Thoracic aorta (tissue), 2 donors: Measurements from ENCODE around the gene SCIN. TPM values are rescaled to one million over a fixed set of nuclear protein-coding genes. Genes with fewer than 3 reads are reported as not detected.
"Not testable (repeated sequence)": the region's sequence is repeated elsewhere in the genome, so short reads cannot be mapped to it uniquely, and the experiment has no call there.

ENCODE experiments used
- ATAC-seq: fragments of 150-250 bp; one replicate; pipeline ENCODE4 v1.8.0; 2017; ENCODE audit warnings: low read depth; ENCODE audit not compliant: insufficient number of reproducible peaks, low FRiP score
- DNase-seq: peaks from one replicate; pipeline ENCODE4 v3.0.0-alpha.2; 2020; ENCODE audit warnings: low spot score
- H3K27ac ChIP-seq, 2 donors: fragments of 200-600 bp; sonication (generic); 1 replicate in 1 of 2; 2 replicates in 1 of 2; pipeline ENCODE4 v1.5.1; 2016; ENCODE audit warnings: mild to moderate bottlenecking in 2 of 2, moderate library complexity in 2 of 2
- H3K27me3 ChIP-seq: fragments of 200-600 bp; sonication (generic); replicated peaks from 2 replicates; pipeline ENCODE4 v1.6.0; 2016; ENCODE audit warnings: mild to moderate bottlenecking; ENCODE audit not compliant: insufficient read depth
- H3K36me3 ChIP-seq: fragments of 200-600 bp; sonication (generic); one replicate; pipeline ENCODE4 v1.5.1; 2016
- H3K4me1 ChIP-seq, 2 donors: fragments of 200-600 bp; sonication (generic); 1 replicate in 1 of 2; 2 replicates in 1 of 2; pipeline versions ENCODE4 v1.5.1 to v1.6.0; 2016; ENCODE audit warnings: low read depth in 2 of 2, mild to moderate bottlenecking in 1 of 2; ENCODE audit not compliant: control insufficient read depth in 1 of 2
- H3K4me3 ChIP-seq: fragments of 200-600 bp; sonication (generic); 2 replicates; pipeline ENCODE4 v1.5.1; 2016; ENCODE audit warnings: mild to moderate bottlenecking
- H3K9me3 ChIP-seq: fragments of 200-600 bp; sonication (generic); 2 replicates; pipeline ENCODE4 v1.5.1; 2016
- total RNA-seq, 2 donors: library from RNA; depleted of rRNA; stranded (reverse); fragments of >200 nt; gene quantifications; one replicate each; pipeline versions ENCODE4 v1.1.0 to v1.2.3, GENCODE V29; 2016
- TF ChIP-seq, protein P1 (sequence below): fragments of 200-600 bp; sonication (generic); IDR thresholded peaks from one replicate; pipeline ENCODE4 v1.5.1; 2019; ENCODE audit warnings: antibody characterized with exemption

Gene SCIN
- total RNA-seq, 2 donors from 2014 or later = 0.49 to 2.0 TPM

DNA sequence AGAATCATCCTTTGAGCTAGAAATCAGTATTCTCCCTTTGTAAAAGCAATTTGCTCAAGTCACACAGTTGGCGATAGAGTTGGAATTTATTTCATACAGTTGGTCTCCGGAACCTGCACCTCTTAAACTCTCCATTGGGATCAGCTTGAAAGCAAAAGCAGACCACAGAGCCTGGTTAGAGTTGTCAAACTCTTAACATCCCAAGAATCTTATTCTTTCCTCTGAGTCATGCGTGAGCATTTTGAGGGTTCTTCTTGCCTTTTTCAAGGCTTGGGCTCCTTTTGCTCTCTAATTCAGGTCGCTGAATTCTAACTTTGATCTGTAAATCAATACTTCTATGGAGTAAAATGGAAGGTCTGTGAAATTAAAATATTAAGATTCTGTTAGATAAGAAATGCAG, 19.6 kb upstream of the SCIN start:
- TF ChIP-seq, protein P1, sequence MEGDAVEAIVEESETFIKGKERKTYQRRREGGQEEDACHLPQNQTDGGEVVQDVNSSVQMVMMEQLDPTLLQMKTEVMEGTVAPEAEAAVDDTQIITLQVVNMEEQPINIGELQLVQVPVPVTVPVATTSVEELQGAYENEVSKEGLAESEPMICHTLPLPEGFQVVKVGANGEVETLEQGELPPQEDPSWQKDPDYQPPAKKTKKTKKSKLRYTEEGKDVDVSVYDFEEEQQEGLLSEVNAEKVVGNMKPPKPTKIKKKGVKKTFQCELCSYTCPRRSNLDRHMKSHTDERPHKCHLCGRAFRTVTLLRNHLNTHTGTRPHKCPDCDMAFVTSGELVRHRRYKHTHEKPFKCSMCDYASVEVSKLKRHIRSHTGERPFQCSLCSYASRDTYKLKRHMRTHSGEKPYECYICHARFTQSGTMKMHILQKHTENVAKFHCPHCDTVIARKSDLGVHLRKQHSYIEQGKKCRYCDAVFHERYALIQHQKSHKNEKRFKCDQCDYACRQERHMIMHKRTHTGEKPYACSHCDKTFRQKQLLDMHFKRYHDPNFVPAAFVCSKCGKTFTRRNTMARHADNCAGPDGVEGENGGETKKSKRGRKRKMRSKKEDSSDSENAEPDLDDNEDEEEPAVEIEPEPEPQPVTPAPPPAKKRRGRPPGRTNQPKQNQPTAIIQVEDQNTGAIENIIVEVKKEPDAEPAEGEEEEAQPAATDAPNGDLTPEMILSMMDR = no peak
- no peak for ATAC-seq

DNA sequence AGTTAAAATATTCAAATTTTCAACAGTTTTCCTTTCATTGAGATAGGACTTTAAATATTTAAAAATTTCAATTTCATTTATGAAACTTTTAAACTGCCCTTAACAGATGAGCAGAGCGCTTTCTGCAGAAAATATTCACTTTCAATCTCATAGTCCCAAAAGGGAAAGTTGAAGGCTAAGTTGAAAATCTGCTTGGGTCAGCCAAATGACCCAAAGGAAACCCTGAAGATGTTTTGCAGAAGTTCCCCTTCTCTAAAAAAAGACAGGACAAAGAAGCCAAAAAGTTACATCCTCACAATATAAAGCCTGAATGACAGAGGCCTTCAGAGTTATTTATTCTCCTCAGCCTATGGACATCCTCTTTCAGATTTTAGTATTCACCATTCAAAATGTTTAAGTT, 17.6 kb upstream of the SCIN start:
- ATAC-seq (no peak), DNase-seq (no peak)
- Histone ChIP-seq H3K9me3 (no peaks in the 10 kb centered on the region), H3K4me1 (no peaks in the 10 kb centered on the region), H3K4me3 (no peak overlapping the region), H3K36me3 (no peaks in the 10 kb centered on the region), H3K27ac (no peak overlapping the region), H3K27me3 (no peaks in the 10 kb centered on the region)
- TF ChIP-seq, protein P1 = no peak

More for the DNA sequence above, 19.6 kb upstream of the SCIN start:
- no peaks in the 10 kb centered on the region for H3K9me3 ChIP-seq
- H3K4me1 ChIP-seq = no peaks in the 10 kb centered on the region
- H3K27ac ChIP-seq = no peak overlapping the region
- no peak overlapping the region for H3K4me3 ChIP-seq
- no peaks in the 10 kb centered on the region for H3K36me3 ChIP-seq
- no peak for DNase-seq
- H3K27me3 ChIP-seq = no peaks in the 10 kb centered on the region

DNA sequence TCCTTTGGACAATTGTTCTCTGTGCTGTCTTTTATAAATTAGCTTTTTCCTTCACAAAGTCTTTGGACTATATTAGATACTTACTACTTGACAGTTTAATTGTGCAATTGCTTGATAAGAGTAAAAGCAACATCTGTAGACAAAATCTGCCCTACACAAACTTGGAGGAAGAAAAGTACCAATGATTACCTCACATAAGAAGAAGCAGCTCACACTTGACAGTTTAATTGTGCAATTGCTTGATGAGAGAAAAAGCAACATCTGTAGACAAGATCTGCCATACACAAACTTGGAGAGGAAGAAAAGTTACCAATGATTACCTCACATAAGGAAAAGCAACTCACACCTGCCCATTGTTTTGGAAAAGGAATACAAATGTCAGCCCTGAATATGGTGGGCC, 17.1 kb upstream of the SCIN start:
- no peak for ATAC-seq
- no peak for DNase-seq
- Histone ChIP-seq H3K9me3 (no peaks in the 10 kb centered on the region), H3K4me3 (no peak overlapping the region), H3K36me3 (no peaks in the 10 kb centered on the region), H3K27ac (no peak overlapping the region), H3K4me1 (no peaks in the 10 kb centered on the region), H3K27me3 (no peaks in the 10 kb centered on the region)
- TF ChIP-seq, protein P1 = no peak

DNA sequence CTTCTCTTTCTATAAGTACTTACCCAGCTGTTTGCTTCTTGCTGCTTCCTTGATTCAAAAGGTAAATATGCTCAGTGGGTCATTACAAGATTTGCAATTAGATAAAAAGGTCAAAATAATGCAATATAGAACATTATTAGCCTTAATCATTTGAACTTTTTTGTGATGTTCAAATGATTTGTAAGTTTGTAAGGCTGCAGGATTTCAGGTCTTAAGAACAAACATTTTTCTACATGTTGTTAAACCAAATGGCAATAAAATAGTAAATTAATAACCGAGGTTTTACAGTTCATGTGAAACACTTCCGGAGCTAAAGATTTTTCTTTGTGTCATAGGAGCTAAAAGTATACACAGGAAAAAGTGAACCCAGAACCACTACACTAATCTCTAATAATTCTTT, 16.2 kb upstream of the SCIN start:
- no peak for DNase-seq

DNA sequence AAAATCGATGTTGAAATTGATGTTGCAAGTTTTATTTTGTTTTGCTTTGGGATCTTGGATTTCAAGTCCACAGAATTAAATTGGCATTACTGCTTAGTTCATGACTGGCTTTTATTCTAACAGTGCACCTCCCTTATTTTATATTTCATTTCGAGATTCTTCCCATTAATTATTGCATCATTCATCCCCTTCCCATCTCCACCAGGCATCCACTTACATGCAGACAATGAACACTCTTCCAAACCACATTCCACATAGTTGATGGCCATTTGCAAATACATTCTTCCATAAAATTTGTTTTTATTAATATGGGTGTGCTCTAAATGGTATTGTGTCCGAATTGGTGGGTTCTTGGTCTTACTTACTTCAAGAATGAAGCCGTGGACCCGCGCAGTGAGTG, 15.6 kb upstream of the SCIN start:
- no peaks in the 10 kb centered on the region for H3K4me1 ChIP-seq
- H3K27me3 ChIP-seq = no peaks in the 10 kb centered on the region
- TF ChIP-seq, protein P1 = no peak
- H3K27ac ChIP-seq = no peak overlapping the region
- DNase-seq = no peak
- H3K9me3 ChIP-seq = no peaks in the 10 kb centered on the region
- H3K4me3 ChIP-seq = no peak overlapping the region
- ATAC-seq = no peak
- no peaks in the 10 kb centered on the region for H3K36me3 ChIP-seq

More for the DNA sequence above, 16.2 kb upstream of the SCIN start:
- Histone ChIP-seq H3K9me3 (no peaks in the 10 kb centered on the region), H3K27me3 (no peaks in the 10 kb centered on the region), H3K4me1 (no peaks in the 10 kb centered on the region), H3K4me3 (no peak overlapping the region), H3K36me3 (no peaks in the 10 kb centered on the region), H3K27ac (no peak overlapping the region)
- TF ChIP-seq, protein P1 = no peak
- ATAC-seq = no peak

DNA sequence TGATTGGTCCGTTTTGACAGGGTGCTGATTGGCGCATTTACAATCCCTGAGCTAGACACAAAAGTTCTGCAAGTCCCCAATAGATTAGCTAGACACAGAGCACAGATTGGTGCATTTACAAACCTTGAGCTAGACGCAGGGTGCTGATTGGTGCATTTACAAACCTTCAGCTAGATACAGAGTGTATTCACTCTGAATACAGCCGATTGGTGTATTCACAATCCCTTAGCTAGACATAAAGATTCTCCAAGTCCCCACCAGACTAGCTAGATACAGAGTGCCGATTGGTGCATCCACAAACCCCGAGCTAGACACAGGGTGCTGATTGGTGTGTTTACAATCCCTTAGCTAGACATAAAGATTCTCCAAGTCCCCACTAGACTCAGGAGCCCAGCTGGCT, 14.8 kb upstream of the SCIN start:
- ATAC-seq, H3K27me3 ChIP-seq, H3K4me1 ChIP-seq, H3K27ac ChIP-seq, H3K9me3 ChIP-seq, DNase-seq, H3K36me3 ChIP-seq, H3K4me3 ChIP-seq: not testable (repeated sequence)

DNA sequence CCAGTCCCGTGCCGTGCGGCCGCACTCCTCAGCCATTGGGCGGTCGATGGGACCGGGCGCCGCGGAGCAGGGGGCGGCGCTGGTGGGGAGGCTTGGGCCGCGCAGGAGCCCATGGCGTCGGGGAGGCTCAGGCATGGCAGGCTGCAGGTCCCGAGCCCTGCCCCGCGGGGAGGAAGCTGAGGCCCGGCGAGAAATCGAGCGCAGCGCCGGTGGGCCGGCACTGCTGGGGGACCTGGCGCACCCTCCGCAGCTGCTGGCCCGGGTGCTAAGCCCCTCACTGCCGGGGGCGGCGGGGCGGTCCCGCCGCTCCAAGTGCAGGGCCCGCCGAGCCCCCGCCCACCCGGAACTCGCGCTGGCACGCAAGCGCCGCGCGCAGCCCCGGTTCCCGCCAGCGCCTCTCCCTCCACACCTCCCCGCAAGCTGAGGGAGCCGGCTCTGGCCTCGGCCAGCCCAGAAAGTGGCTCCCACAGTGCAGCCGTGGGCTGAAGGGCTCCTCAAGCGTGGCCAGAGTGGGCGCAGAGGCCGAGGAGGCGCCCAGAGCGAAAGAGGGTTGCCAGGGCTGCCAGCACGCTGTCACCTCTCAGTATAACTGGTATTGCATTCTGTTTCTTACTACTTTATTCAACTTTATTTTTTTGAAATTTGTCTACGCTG, 14.3 kb upstream of the SCIN start:
- H3K9me3 ChIP-seq = not testable (repeated sequence)
- peak overlapping the region; percentile 23 for H3K4me3 ChIP-seq

More for the DNA sequence above, 14.3 kb upstream of the SCIN start:
- not testable (repeated sequence) for DNase-seq, H3K27me3 ChIP-seq, H3K27ac ChIP-seq, H3K4me1 ChIP-seq, ATAC-seq, H3K36me3 ChIP-seq
